Left lobe of liver (tissue), 2 donors: ENCODE measurements around the gene KDM4D. TPM values are rescaled to one million over a fixed set of nuclear protein-coding genes. Genes with fewer than 3 reads are reported as not detected.
"Not testable (repeated sequence)": the region's sequence is repeated elsewhere in the genome, so short reads cannot be mapped to it uniquely, and the experiment has no call there.

Experiments
- ATAC-seq: fragments of 200-7000 bp; cut with Tn5 transposase; one replicate; pipeline ENCODE4 v1.9.1; 2020; ENCODE audit warnings: mild to moderate bottlenecking, moderate library complexity
- DNase-seq: peaks from one replicate; pipeline ENCODE4 v3.0.0-alpha.2; 2020; ENCODE audit warnings: low spot score
- total RNA-seq: library from RNA; stranded (reverse); gene quantifications from one replicate; pipeline ENCODE4 v1.2.1, GENCODE V29; 2021
- donor health status: DM: no; HTN: no; CAD: no; lungs with moderate emphysema.
- donor health status: DM: no; HTN: yes; CAD: no.

The KDM4D gene
- total RNA-seq, 1 donor from 2014 or later, result 0.23 TPM

DNA sequence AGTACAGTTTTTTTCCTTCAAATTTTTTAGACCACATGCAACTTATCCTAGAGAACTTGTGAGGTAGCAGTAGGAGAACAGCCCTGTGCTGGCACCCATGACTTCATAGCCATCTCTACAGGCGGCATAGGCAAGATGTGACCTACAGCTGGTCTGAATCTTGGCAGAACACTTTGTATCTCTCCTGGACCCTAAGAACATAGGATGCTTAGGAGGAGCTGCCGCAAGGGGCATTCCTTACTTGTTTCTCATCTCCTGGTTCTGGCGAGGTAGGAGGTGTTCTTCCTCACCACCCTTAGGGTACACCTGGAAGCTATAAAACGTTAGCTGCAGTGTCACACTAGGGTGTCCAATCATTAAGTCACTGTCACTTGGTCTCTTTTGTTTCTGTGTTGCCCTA lies 16.5 kb upstream of the KDM4D start:
- ATAC-seq (no peak), DNase-seq (no peak)

DNA sequence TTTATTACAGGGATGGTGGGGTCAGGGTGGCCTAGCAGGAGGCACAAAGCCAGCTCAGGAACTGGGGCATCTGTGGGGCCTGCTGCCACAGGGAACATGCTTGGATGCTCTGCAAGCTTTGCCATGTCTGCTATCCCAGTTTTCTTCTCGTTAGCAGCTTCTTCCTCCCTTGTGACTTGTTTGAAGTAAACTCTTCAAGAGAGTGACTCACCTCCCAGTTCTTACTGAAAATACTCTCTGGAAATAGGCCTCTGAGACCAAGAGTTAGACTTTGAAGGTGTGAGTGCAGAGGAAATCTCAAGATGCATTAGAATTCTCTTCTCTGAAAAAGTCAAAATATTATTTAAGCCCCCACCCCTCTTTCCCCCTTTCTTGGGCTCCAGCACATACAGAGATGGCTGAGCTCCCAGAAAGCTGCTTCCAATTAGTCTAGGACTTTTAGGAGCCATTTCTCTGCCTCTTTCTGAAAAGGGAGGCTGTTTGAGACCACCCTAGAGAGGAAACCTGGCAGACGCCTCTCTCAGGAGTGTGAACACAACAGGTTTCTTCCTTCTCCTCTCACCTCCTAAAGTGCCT lies 15.3 kb upstream of the KDM4D start:
- no peak for ATAC-seq

DNA sequence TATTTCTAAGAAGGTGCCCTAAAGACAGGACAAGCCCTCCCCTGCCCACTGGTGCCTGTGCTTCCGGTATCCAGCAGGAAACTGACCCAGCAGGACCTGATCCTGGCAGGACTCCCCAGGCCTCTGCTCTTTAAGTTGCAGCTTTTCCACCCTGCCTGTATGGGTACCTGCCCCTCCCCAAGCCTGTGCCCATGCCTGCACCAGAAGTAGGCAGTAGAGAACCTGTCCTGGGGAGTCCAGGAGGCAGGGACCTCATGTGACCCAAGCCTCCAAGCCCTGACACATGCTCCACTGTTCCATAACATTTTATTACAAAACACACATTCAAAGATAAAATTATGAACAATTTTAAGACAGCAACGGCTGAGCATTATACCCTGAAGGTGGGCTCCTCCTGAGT lies 14.3 kb upstream of the KDM4D start:
- DNase-seq (no peak), ATAC-seq (no peak)

More for the DNA sequence above, 15.3 kb upstream of the KDM4D start:
- no peak for DNase-seq

DNA sequence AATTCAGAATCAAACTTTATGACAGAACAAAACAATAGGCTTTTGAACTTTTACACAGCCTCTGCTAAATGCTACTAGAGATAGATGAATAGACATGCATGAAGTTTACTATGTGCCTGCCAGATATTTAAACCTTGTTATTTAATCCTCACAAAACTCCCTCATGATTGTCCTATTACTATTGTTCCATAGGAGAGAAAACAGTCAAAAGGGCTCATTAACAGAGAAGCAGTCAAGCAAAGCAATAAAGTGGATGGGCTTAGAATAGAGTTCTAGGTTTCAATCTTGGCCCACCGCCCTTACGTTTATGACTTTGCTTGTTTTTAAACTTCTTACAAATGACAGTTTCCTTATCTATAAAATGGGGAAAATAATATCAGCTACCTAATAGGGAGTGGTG lies 13.0 kb upstream of the KDM4D start:
- ATAC-seq (no peak), DNase-seq (no peak)

DNA sequence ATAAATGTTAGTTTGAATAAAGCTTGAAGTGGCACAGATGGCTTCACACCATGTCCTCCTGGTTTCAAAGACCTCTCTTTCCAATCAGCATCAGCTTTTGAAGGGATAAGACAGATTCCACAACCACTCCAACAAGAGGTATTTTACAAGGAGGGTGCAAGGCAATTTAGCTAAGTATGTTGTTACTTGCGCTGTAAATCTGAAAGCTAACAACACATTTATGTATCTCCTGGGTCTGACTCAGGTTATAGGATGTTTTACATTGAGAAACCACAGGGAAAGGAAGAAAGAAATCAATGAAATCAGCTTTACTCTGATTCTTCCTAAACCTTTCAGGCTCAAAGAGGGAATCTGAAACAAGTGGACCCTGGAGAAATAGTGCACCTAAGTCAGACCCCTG lies 12.3 kb upstream of the KDM4D start:
- DNase-seq (no peak), ATAC-seq (no peak)

DNA sequence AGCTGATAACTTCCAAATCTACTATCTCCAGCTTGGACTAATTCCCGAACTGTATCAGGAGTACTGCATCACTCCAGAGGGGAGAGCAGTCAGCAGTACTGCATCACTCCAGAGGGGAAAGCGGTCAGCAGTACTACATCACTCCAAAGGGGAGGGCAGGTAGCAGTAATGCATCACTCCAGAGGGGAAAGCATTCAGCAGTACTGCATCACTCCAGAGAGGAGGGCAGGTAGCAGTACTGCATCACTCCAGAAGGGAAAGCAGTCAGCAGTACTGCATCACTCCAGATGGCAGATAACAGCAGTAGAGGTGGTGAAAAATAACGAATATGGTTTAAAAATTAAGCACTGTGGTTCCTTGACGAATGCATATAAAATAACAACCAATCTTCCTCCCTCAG lies 8.6 kb upstream of the KDM4D start:
- DNase-seq, result no peak
- no peak for ATAC-seq

DNA sequence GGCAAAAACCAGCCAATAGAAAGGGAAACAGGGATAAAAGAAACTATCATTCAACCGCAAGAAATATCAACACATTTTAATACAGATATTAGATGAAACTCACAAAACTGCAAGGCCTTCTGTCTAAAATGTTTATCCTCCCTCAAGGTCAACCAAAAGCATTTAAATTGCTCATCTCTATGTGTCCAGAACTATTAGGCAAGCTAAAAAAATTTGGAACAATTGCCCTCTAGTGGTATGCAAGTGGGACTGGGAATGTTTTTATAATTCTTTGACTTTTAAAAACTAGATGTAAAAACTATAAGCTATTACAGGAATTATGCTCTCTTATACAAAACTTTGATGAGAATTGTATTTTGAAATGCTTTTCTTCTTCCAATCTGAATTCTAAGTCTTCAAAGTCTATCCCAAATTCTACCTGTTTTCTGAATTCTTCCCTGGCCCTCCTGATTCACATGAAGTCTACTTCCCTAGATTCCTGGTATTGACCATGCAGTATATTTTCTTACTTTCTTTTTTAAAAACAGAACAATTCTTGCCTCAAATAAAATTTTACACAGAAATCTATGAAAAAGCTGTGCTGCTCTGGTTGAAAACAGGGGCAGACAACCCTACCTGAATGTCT lies 5.1 kb upstream of the KDM4D start:
- peak; percentile 45 for ATAC-seq
- no peak for DNase-seq

DNA sequence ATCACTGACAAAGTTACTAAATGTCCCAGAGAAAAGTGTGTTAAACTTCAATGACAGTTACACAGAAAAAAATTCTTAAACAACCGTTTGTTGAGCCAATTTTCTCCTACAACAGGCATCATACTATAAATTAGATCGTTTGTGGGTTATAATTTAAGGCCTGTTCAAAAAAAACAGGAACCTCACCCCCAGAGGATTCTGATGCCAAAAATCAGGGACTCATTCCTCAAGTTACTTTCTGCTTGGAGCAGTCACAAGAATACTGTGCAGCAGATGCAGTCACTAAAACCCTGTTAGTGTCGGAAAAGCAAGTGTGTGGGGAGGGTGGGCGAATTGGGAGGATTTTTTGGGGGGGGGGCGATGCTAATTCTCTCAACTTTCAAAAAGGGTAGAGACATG lies 810 bp upstream of the KDM4D start:
- ATAC-seq (no peak), DNase-seq (no peak)

DNA sequence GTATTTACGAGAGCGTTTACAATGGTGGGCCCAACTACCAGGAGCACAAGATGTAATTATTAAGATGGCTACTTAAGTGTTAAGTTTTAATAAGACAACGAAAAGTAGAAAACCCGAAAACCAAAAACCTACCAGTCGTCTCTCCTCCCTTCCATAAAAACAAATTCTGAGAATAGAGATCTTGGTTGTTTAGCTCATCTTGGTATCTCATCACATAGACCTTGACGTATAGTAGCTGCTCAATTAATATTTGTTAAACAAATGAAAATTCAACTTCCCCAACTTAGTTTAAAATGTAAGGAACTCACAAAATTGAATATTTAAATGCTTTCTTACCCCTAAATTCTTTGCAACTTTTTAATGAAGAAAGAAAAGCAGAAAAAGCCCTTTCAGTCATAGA lies 669 bp downstream of the KDM4D start:
- no peak for DNase-seq
- ATAC-seq, result no peak

DNA sequence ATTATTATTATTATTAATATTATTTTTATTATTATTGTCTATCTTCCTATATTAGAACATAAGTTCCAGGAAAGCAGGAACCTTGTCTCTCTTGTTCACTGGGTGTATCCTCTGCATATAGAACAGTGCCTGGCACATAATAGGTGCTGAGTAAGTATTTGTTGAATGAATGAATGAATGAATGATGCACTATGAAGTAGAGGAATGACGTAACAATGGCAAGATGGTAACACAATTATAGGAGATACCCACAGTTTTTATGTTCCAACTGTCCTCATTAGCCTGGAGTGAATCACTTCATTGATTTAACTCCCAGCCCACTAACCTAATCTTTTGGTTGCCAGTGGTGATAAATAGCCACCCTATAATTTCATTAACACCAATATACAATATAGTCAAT lies 2.1 kb downstream of the KDM4D start:
- no peak for ATAC-seq

DNA sequence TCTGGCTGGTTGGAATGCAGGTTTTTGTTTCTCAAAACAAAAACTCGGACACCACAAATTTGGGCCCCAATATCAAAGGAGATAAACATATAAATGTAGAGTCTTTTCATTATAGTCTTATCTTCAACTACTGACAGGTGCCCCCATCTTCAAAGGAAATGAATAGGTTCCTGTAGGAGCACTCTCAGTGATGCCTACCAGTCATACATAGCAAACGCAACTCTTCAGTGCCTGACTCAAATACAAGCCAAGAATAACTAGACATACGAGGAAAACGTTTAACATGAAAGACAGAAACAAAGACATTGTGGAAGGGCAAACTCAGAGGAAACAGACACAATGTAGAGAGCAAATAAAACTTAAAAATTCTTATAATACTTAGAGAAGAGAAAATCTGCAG lies 13.9 kb downstream of the KDM4D start:
- no peak for ATAC-seq
- no peak for DNase-seq

More for the DNA sequence above, 2.1 kb downstream of the KDM4D start:
- DNase-seq, result no peak

DNA sequence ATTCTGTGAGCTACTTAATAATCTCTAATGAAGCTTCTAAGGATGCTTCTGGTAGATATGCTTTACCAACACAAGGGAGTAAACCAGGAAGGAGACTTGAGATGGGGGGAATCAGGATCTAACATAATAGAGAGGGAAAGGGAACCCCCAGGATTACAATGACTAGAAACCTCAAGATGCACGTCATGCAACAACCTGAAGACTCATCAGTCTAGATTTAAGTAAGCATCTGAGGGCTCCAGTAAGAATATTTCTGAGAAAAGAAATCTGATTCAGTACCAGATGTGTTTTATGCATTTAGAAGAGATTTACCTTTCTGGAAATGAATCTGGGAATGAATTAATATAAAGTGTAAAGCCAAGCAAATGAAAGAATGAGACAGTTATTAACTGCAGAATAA lies 15.2 kb downstream of the KDM4D start:
- ATAC-seq (no peak), DNase-seq (no peak)

DNA sequence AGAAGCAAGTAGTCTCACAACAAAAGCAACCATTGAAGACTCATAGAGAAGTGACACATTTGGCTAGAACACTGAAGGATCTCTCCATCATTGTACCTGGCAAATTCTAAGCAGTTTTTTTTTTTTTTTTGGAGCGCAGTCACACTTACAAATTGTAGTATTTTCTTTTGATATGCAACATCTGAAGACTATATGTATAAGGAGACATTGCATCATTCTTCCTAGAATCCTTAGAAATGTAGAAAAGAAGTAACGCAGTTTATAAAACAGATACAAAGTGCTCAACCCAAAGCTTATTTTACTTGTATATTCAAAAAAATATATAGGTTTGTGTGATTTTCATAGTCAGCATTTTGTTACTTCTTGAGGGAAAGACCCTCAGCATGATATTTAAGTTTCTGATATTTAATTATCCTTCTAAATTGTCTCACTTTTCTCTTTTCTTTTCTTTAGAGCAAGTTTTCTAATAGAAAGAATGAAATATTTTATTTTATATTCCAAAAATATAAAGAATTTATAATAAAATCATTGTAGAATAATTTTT lies 20.0 kb downstream of the KDM4D start:
- ATAC-seq (no peak), DNase-seq (no peak)

DNA sequence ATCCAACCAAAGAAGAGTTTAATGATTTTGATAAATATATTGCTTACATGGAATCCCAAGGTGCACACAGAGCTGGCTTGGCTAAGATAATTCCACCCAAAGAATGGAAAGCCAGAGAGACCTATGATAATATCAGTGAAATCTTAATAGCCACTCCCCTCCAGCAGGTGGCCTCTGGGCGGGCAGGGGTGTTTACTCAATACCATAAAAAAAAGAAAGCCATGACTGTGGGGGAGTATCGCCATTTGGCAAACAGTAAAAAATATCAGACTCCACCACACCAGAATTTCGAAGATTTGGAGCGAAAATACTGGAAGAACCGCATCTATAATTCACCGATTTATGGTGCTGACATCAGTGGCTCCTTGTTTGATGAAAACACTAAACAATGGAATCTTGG lies 23.9 kb downstream of the KDM4D start:
- DNase-seq (no peak), ATAC-seq (no peak)

DNA sequence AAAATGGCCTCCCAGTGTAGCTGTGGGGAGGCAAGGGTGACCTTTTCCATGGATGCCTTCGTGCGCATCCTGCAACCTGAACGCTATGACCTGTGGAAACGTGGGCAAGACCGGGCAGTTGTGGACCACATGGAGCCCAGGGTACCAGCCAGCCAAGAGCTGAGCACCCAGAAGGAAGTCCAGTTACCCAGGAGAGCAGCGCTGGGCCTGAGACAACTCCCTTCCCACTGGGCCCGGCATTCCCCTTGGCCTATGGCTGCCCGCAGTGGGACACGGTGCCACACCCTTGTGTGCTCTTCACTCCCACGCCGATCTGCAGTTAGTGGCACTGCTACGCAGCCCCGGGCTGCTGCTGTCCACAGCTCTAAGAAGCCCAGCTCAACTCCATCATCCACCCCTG lies 24.8 kb downstream of the KDM4D start:
- DNase-seq, result no peak

DNA sequence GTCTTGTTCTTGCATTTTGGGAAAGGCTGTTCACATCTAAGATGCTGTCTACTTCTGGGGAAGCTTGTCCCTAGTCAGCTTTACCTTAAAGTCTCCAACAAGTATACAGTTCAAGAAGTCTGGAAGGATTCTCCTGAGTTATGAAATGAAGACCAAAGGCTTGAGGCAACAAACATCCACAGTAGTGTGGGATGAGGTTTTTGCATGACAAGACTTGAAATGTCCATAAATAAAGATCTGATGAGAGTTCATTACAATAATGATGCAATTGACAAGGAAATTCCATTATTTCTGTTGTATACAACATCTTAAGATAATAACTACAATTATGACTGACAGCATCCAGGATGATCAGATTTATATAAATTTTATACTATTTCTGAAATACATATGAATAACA lies 30.2 kb downstream of the KDM4D start:
- ATAC-seq (no peak), DNase-seq (no peak)

More for the DNA sequence above, 24.8 kb downstream of the KDM4D start:
- ATAC-seq, result no peak

DNA sequence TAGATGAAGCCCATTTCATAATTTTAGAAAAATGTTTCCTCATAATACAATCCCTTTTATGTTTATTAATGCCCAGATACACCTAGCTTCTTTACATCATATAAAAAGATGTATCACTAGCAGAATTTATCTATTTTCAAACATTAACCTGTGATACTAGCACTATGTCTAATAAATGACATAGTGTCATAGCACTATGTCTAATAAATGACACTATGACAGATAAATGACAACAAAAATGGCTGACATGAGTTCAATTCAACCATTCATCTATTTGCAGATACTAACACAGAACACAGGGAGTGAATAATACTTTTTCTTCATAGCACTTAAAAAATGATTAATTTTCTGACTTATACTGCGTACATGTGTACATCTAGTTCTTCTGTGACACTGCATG lies 32.1 kb downstream of the KDM4D start:
- DNase-seq (no peak), ATAC-seq (no peak)

DNA sequence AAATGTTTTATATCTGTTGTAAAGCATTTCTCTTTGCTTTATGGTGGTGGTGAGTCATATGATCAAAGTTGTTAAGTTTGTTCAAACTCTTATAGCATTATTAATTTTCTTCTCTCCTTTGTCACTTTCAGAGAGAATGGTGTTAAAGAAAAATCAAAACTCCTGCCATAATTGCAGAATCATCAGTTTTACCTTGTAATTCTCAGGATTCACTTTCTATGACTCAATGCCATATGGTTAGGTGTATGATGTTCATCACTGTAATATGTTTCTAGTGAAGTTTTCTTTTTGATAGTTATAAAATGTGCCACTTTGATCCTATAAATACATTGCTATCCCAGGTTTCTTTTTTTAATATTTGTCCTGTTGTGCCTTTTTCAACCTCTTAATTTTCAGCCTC lies 37.9 kb downstream of the KDM4D start:
- DNase-seq (no peak), ATAC-seq (no peak)

DNA sequence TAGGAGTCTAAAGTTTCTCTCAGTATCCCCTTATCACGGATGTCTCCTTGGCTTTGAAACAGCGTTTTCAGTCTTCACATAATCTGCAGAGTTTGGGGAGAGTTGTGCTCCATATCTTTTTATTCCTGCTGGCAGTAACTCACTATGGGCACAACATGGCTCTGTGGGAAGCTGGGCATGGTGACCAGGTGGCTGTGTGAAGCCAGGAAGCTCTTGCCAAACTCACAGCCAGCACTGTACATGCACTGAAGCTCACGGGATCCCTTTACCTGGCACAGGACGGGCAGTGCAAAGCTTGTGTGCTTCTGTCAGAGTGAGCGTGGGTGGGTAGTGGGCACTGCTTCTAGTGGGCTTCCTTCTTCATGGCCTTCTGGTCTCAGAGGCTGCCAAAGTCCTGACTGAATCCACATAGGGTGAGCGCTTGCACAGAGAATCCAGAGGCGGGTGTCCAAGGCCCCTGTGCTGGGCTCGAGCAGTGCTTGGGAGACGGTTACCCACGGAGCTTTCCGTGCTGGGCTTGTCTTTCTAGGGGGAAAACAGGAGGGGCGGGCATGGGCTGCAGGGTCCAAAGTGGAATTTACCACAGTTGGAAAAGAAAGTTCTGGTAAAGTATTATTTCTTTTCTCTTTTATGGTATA lies 40.8 kb downstream of the KDM4D start:
- ATAC-seq, result no peak
- no peak for DNase-seq

DNA sequence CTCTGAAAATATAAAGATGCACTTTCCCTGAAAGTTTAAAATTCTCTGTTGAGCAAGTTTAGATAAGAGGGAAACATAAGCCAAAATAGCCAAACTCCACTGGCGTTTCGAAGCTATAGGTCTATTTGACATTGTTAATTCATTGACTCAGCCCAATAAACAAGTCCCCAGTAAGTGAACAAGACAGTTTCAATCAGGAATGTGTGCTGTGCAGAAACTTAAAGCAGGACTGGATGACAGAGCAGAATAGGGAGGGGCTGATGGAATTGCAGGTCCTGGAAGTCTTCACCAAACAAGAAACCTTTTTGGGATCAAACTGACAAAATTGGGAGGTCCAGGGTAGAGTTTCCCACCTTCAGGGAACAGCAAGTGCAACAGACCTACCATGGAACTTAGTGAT lies 42.6 kb downstream of the KDM4D start:
- DNase-seq, result no peak
- no peak for ATAC-seq

DNA sequence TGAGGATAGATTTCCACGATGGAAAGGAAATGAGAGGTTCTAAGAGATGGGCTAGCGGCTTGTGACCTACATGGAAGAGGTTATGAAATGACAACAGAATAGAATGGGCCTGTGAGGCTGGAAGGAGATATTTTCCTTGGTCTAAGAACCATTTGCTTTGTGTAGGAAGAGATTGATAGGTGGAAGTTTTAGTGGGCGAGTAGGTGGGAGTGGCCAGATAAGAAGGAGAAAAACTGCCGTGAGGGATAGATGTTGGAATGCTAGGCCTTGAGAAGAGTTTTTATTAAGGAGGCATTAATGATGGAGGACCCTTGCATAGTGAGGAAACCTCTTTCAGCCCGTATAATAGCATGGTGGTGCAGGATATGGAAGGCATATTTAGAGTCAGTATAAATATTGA lies 48.0 kb downstream of the KDM4D start:
- not testable (repeated sequence) for DNase-seq

DNA sequence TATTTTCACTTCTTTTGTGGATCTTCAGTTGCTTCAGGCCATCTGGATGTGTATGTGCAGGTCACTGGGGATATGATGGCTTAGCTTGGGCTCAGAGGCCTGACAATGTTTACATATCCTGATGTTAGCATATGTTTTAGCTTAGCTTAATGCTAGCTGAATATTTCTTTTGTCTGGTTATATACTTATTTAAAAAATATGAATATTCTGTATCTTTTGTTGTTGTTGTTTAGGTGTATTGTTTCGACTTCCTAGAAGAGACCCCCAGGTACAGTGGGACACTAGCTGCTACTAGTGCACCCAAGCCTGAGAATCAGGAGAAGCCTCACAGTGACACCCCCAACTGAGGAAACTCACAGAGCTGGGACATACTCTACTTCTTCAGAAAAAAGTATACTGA lies 51.4 kb downstream of the KDM4D start, which contains the start of gene KDM4E:
TSS of gene KDM4E (plus strand) at position 301 of the 400 bp plus-strand sequence. CDS start 300 bp downstream, outside the sequence.
- ATAC-seq (no peak), DNase-seq (no peak)

More for the DNA sequence above, 48.0 kb downstream of the KDM4D start:
- not testable (repeated sequence) for ATAC-seq
